ENCODE measurements around the gene LLGL1.
A peak's percentile ranks its signal among the peaks of the same experiment; 100 is the strongest.

LLGL1 gene

GRCh38 chr17:18253187-18253884 is 27.9 kb downstream of the LLGL1 start:
- H3K4me3 ChIP-seq (ENCODE audit: control insufficient read depth, low read depth, low read length): no peak overlapping the region
- no peak for DNase-seq (ENCODE audit: low read depth)
- TF ChIP-seq CTCF (IDR thresholded peaks at IDR 0.05; ENCODE audit: control insufficient read depth, insufficient read depth, low read depth, low read length, missing control alignments): no peak

- TF ChIP-seq CTCF (IDR thresholded peaks at IDR 0.05; ENCODE audit: control insufficient read depth, insufficient read depth, low read depth, low read length, missing control alignments): no peak
- H3K4me3 ChIP-seq (ENCODE audit: control insufficient read depth, low read depth, low read length): no peak overlapping the region
- no peak for DNase-seq (ENCODE audit: low read depth)
Measured at GRCh38 chr17:18253947-18254821, 28.7 kb downstream of the LLGL1 start.

GRCh38 chr17:18254888-18255649 is 29.6 kb downstream of the LLGL1 start:
- no peak for TF ChIP-seq CTCF (IDR thresholded peaks at IDR 0.05; ENCODE audit: control insufficient read depth, insufficient read depth, low read depth, low read length, missing control alignments)
- no peak for DNase-seq (ENCODE audit: low read depth)
- H3K4me3 ChIP-seq (ENCODE audit: control insufficient read depth, low read depth, low read length): no peak overlapping the region

GRCh38 chr17:18256351-18256750 is 30.9 kb downstream of the LLGL1 start:
- TF ChIP-seq CTCF (IDR thresholded peaks at IDR 0.05; ENCODE audit: control insufficient read depth, insufficient read depth, low read depth, low read length, missing control alignments): no peak
- H3K4me3 ChIP-seq (ENCODE audit: control insufficient read depth, low read depth, low read length): no peak overlapping the region
- no peak for DNase-seq (ENCODE audit: low read depth)

GRCh38 chr17:18256776-18257175 is 31.3 kb downstream of the LLGL1 start:
- DNase-seq (ENCODE audit: low read depth): no peak
- H3K4me3 ChIP-seq (ENCODE audit: control insufficient read depth, low read depth, low read length): no peak overlapping the region; the same call in 1 of the 2 replicates
- TF ChIP-seq CTCF (IDR thresholded peaks at IDR 0.05; ENCODE audit: control insufficient read depth, insufficient read depth, low read depth, low read length, missing control alignments): no peak

GRCh38 chr17:18257268-18257981 is 32.0 kb downstream of the LLGL1 start:
- DNase-seq (ENCODE audit: low read depth): no peak
- TF ChIP-seq CTCF (IDR thresholded peaks at IDR 0.05; ENCODE audit: control insufficient read depth, insufficient read depth, low read depth, low read length, missing control alignments): no peak
- H3K4me3 ChIP-seq (ENCODE audit: control insufficient read depth, low read depth, low read length): peak overlapping the region; percentile 77

Measured in AG09309 (cell line).